ENCODE results near the gene CREB1. TPM values are rescaled to one million over a fixed set of nuclear protein-coding genes. Genes with fewer than 3 reads are reported as not detected.

The CREB1 gene
- total RNA-seq, 1 donor from 2014 or later: 76.8 TPM

- H3K9me3 Mint-ChIP-seq (ENCODE audit: unreplicated experiment): no peaks in the 10 kb centered on the region
- H3K27ac Mint-ChIP-seq (ENCODE audit: unreplicated experiment): peak overlapping the region; percentile 96
- H3K36me3 Mint-ChIP-seq (ENCODE audit: low read depth, unreplicated experiment): peaks cover 19% of the 10 kb centered on the region
- H3K4me3 Mint-ChIP-seq (ENCODE audit: unreplicated experiment): peak overlapping the region; percentile 99
- peaks cover 17% of the 10 kb centered on the region for H3K27me3 Mint-ChIP-seq (ENCODE audit: unreplicated experiment)
- TF ChIP-seq, protein P1, sequence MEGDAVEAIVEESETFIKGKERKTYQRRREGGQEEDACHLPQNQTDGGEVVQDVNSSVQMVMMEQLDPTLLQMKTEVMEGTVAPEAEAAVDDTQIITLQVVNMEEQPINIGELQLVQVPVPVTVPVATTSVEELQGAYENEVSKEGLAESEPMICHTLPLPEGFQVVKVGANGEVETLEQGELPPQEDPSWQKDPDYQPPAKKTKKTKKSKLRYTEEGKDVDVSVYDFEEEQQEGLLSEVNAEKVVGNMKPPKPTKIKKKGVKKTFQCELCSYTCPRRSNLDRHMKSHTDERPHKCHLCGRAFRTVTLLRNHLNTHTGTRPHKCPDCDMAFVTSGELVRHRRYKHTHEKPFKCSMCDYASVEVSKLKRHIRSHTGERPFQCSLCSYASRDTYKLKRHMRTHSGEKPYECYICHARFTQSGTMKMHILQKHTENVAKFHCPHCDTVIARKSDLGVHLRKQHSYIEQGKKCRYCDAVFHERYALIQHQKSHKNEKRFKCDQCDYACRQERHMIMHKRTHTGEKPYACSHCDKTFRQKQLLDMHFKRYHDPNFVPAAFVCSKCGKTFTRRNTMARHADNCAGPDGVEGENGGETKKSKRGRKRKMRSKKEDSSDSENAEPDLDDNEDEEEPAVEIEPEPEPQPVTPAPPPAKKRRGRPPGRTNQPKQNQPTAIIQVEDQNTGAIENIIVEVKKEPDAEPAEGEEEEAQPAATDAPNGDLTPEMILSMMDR (IDR thresholded peaks at IDR 0.05; ENCODE audit: unreplicated experiment): no peak
- DNase-seq (ENCODE audit: low spot score): no peak
- peaks cover 51% of the 10 kb centered on the region for H3K4me1 Mint-ChIP-seq (ENCODE audit: unreplicated experiment)
These were observed 1.5 kb downstream of the CREB1 start for GRCh38 chr2:207531032-207531952.

GRCh38 chr2:207532676-207533075, 2.9 kb downstream of the CREB1 start:
- Mint-ChIP-seq H3K4me1 (ENCODE audit: unreplicated experiment) (peaks cover 49% of the 10 kb centered on the region), H3K4me3 (ENCODE audit: unreplicated experiment) (no peak overlapping the region)

DNA sequence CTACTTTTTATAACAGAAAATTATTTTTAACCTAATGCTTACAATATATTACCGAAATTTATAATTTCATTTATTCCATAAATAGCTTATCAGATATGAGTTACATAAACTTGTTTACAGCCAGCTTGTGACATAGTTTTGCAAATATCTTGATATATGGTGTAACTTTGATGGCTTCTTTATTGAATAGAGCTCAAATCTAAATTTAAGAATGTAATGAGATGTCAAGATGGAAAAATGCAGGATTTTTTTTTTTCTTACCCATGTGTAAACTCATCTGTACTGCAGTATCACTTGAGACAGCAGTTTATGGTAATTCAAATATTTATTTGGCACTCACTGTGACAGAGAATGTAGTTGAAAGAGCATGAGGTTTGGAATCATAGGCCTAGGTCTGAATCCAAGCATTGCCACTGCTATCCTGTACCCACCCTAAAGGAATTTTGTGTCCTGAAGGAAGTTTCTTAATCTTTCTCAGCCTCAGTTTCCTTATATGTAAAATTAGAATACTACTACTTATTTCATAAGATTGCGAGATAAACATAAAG, 3.8 kb downstream of the CREB1 start:
- TF ChIP-seq, protein P1 (IDR thresholded peaks at IDR 0.05; ENCODE audit: unreplicated experiment): no peak
- Mint-ChIP-seq H3K9me3 (ENCODE audit: unreplicated experiment) (no peaks in the 10 kb centered on the region), H3K27me3 (ENCODE audit: unreplicated experiment) (peaks cover 11% of the 10 kb centered on the region), H3K4me3 (ENCODE audit: unreplicated experiment) (no peak overlapping the region), H3K27ac (ENCODE audit: unreplicated experiment) (no peak overlapping the region), H3K4me1 (ENCODE audit: unreplicated experiment) (peaks cover 41% of the 10 kb centered on the region), H3K36me3 (ENCODE audit: low read depth, unreplicated experiment) (peaks cover 15% of the 10 kb centered on the region)
- DNase-seq (ENCODE audit: low spot score): no peak

More at GRCh38 chr2:207532676-207533075, 2.9 kb downstream of the CREB1 start:
- TF ChIP-seq, protein P1 (IDR thresholded peaks at IDR 0.05; ENCODE audit: unreplicated experiment): no peak
- Mint-ChIP-seq H3K9me3 (ENCODE audit: unreplicated experiment) (no peaks in the 10 kb centered on the region), H3K36me3 (ENCODE audit: low read depth, unreplicated experiment) (peaks cover 22% of the 10 kb centered on the region), H3K27me3 (ENCODE audit: unreplicated experiment) (peaks cover 17% of the 10 kb centered on the region), H3K27ac (ENCODE audit: unreplicated experiment) (no peak overlapping the region)
- DNase-seq (ENCODE audit: low spot score): no peak

GRCh38 chr2:207534417-207534816, 4.7 kb downstream of the CREB1 start:
- no peak for DNase-seq (ENCODE audit: low spot score)
- peaks cover 9% of the 10 kb centered on the region for H3K27me3 Mint-ChIP-seq (ENCODE audit: unreplicated experiment)
- peak overlapping the region; percentile 14 for H3K27ac Mint-ChIP-seq (ENCODE audit: unreplicated experiment)
- peaks cover 12% of the 10 kb centered on the region for H3K36me3 Mint-ChIP-seq (ENCODE audit: low read depth, unreplicated experiment)
- no peak overlapping the region for H3K4me3 Mint-ChIP-seq (ENCODE audit: unreplicated experiment)
- peaks cover 40% of the 10 kb centered on the region for H3K4me1 Mint-ChIP-seq (ENCODE audit: unreplicated experiment)
- TF ChIP-seq, protein P1 (IDR thresholded peaks at IDR 0.05; ENCODE audit: unreplicated experiment): no peak
- no peaks in the 10 kb centered on the region for H3K9me3 Mint-ChIP-seq (ENCODE audit: unreplicated experiment)

- TF ChIP-seq, protein P1 (IDR thresholded peaks at IDR 0.05; ENCODE audit: unreplicated experiment): no peak
- H3K4me1 Mint-ChIP-seq (ENCODE audit: unreplicated experiment): peaks cover 15% of the 10 kb centered on the region
- H3K4me3 Mint-ChIP-seq (ENCODE audit: unreplicated experiment): no peak overlapping the region
- DNase-seq (ENCODE audit: low spot score): no peak
- H3K36me3 Mint-ChIP-seq (ENCODE audit: low read depth, unreplicated experiment): peaks cover 4% of the 10 kb centered on the region
- no peak overlapping the region for H3K27ac Mint-ChIP-seq (ENCODE audit: unreplicated experiment)
- H3K27me3 Mint-ChIP-seq (ENCODE audit: unreplicated experiment): no peaks in the 10 kb centered on the region
- no peaks in the 10 kb centered on the region for H3K9me3 Mint-ChIP-seq (ENCODE audit: unreplicated experiment)
These were observed 9.7 kb downstream of the CREB1 start for GRCh38 chr2:207539470-207539869.

Data from endothelial cell (in vitro differentiated cells).